Coronary artery (tissue), 2 donors: Measurements from ENCODE around the gene AHI1.

Experiments used
- DNase-seq: peaks from one replicate; pipeline ENCODE4 v3.0.0-alpha.2; 2017; ENCODE audit warnings: low spot score
- H3K27ac ChIP-seq, 2 donors: fragments of 200-600 bp; sonication (generic); one replicate each; pipeline ENCODE4 v1.5.1; 2016 to 2019
- H3K4me3 ChIP-seq: fragments of 200-600 bp; sonication (generic); 2 replicates; pipeline ENCODE4 v1.5.1; 2016; ENCODE audit warnings: mild to moderate bottlenecking, moderate library complexity
- CTCF ChIP-seq: fragments of 200-600 bp; sonication (generic); IDR thresholded peaks from one replicate; pipeline ENCODE4 v1.5.1; 2019; ENCODE audit warnings: antibody characterized with exemption

Gene AHI1

DNA sequence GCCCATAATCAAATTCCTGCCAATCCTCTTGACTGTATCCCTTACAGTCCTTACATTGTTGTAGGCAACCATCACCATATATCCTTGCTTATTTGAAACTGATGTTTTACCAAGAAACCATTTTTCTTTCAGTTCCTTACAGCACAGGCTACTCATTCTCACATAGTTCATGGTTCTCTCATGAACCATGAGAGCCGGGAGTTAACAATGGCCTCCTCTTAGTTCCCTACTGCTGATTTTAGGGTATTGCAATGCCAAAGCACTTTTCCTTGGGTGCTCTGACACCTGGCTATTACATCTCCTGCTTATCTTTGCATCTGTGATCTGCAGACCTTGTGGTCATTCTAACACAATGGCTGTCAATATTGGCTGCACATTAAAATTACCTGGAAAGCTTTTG lies 183.0 kb downstream of the AHI1 start:
- Histone ChIP-seq H3K27ac (no peak overlapping the region), H3K4me3 (no peak overlapping the region)
- TF ChIP-seq CTCF: no peak
- DNase-seq: no peak

DNA sequence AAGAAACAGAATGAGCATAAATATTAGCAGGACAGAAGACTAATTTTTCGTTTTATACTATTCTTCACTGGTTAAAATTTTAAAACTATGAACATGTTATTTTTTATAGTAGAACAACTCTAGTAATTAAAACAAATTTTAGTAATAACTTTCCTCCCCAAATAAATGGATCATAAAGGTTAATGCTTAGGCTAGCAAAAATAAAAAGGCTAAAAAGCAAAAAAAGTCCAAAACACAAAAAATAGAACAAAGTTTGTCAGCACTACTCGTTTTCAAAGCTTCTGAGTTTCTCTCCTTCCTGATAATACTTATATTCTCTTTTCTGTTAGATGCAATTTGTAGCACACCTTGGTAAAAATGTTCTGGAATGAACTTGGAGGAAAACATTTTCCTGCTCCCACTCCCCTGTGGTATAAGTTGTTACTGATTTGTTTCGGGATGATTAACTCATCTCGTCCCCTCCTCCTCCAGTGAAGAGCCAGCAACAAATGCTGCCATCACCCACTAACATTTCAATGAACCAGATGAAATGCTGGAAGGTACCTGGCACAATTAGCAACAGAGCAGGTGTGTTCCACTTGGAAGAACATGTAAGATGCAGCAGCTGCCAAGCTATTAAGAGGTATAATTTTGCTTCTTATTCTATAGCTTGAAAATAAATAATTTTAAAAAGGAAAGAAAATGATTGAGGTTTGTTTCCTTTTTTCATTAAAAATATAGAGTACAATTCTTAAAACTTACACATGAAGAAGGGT lies 185.9 kb downstream of the AHI1 start:
- Histone ChIP-seq H3K27ac (no peak overlapping the region), H3K4me3 (no peak overlapping the region)
- no peak for TF ChIP-seq CTCF
- DNase-seq: no peak

- no peak for DNase-seq
- no peak overlapping the region for H3K4me3 ChIP-seq
- no peak for TF ChIP-seq CTCF
- H3K27ac ChIP-seq: no peak overlapping the region
Observed at GRCh38 chr6:135310291-135310690, 187.2 kb downstream of the AHI1 start.

DNA sequence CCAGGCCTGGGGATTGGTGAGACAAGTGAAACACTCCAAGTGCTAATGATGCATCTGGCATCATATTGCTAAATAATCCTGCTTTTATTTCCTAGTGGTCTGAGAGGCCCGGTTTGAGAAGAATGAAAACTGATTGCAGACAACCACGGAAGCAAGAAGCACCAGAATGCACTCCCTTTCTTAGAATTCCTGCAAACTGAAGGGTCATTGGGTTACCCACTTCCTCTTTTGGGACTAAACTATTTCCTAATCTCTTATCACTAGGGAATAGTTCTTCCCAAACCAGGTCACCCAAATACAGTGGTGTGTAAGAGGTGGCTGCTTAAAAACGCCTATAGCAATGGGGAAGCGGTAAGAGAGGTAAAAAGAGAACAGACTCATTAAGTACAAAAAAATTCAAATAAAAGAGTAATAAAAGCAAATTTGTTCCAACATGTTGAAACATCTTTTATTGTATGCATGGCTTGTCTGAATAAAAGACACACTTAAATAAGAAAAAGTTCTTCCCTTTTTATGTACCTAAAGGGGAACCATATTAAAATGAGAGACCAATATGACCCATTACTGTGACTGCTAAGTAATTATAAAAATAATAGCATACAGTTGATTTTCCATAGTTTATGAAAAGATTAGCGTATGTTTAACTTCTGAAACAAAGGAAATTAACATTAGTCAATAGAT lies 190.7 kb downstream of the AHI1 start:
- Histone ChIP-seq H3K4me3 (no peak overlapping the region), H3K27ac (no peak overlapping the region)
- DNase-seq: no peak
- no peak for TF ChIP-seq CTCF

- Histone ChIP-seq H3K27ac (no peak overlapping the region), H3K4me3 (no peak overlapping the region)
- TF ChIP-seq CTCF: no peak
- DNase-seq: no peak
Observed at GRCh38 chr6:135306166-135306565, 191.4 kb downstream of the AHI1 start.

DNA sequence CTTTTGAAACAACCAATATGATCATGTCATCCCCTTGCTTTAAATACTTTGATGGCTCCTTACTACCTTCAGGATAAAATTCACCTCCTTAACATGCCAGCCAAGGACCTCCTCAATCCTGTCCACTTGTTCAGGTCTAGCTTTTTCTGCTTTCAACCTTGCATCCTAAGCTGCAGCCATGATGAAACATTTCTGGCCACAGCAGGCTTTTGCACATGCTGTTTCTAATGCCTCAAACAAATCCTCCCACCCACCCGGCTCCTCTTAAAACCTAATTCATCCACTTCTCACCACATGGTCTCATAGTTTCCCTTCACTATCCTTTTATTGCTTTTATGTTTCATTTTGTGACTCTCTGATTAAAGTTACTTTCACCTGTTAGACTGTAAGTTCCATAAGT lies 191.9 kb downstream of the AHI1 start:
- no peak for TF ChIP-seq CTCF
- no peak overlapping the region for H3K27ac ChIP-seq
- no peak for DNase-seq
- H3K4me3 ChIP-seq: no peak overlapping the region

DNA sequence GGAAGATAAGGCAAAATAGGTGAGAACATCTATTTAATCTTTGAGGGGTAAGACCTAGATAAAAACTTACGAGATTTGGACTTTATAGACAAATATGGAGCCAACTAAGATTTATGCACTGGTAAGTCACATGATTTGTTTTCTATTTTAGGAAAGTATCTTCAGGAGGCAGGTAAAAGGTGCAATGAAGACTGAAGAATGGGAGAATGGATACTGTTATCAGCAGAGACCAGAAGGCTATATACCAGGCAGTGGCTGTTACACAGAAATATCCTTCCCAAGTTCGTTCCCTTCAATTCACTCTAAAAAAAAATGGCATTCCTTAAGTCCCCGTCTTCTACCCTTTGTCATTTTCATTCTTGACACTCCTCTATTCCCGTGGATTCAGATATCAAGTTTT lies 192.7 kb downstream of the AHI1 start:
- no peak for TF ChIP-seq CTCF
- no peak overlapping the region for H3K27ac ChIP-seq
- DNase-seq: no peak
- H3K4me3 ChIP-seq: no peak overlapping the region
